ENCODE measurements around the gene DLG4.
"Not testable (repeated sequence)": the region's sequence is repeated elsewhere in the genome, so short reads cannot be mapped to it uniquely, and the experiment has no call there.

Gene DLG4

DNA sequence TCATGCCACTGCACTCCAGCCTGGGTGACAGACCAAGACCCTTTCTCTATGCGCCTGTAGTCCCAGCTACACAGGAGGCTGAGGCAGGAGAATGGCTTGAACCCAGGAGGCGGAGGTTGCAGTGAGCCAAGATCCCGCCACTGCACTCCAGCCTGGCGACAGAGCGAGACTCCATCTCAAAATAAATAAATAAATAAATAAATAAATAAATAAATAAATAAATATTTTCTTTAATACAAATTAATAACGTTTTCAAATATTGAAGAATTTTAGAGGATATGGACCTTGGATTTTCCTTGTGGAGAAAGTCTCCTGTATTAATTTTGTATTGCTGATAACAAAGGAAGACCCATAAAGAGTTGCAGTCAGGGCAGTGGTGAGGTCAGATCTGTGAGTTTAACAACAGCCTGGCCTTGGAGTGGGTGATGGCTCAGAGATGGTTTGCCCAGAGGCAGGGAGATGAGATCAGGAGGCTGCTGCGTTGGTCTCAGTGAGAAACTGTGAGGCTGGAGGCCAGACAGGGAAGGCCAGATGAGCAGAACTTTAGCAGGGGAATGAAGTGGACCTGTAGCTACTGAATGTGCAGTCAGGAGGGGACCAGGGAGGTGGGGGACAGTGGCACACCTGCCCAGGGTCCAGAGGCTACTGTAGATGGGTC lies 36.1 kb downstream of the DLG4 start:
- DNase-seq (ENCODE audit: low spot score): no peak

DNA sequence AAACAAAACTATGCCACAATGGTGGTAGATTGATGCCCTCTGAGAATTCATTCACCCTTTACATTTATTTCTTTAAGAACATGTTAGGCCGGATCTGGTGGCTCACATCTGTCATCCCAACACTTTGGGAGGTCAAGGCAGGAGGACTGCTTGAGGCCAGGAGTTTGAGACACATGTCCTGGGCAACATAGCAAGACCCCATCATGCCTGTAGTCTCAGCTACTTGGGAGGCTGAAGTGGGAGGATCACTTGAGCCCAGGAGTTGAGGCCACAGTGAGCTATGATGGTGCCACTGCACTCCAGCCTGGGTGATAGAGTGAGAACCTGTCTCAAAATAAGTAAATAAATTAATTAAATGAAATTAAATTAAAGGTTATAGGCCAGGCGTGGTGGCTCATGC lies 37.5 kb downstream of the DLG4 start:
- not testable (repeated sequence) for DNase-seq (ENCODE audit: low spot score)

DNA sequence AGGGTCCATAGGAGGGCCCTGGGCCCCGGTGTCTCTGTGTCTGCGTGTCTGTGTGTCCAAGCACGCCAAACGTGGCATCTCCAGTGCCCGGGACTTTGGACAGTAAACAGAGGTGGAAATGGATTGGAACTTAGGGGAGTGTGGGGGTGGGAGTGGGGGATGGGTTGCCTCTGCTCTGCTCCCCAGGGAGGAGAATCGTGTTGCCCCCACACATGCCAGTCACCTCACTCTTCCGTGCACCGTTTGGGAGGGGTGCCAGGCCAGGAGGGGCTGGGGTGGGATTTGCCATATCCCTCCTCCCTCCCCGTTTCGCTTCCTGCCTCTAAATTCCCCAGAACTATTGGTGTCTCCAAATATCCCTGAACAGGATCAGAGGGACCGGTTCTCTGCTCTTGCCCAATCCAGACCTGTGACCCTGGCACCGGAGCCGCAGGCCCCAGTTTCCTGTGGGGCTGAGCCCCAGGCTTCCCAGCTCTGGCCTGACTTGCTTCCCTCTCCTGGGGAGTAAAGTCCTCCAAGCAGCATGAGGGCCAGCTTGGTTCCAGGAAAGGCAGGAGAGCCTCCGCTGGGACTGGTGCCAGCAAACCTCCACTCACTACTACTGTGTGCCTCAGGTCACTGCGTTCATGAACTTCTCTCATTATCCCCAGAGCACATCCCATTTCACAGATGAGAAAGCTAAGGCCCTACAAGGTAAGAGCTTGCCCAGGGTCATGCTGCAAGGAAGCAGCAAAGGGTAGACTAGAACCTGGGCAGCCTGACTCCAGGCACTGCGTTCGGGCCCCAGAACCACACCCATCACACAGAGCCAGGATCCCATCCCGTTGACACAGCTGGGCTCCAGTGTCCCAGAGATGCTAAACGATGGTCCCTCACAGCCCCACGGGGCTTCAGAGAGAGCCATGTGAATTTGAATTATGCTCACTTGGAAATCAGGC lies 40.0 kb downstream of the DLG4 start, which contains the start of gene ASGR1:
TSS of gene ASGR1 (minus strand) at position 54 of the 938 bp plus-strand sequence. CDS start 807 bp downstream, outside the sequence.
- DNase-seq (ENCODE audit: low spot score): no peak

DNA sequence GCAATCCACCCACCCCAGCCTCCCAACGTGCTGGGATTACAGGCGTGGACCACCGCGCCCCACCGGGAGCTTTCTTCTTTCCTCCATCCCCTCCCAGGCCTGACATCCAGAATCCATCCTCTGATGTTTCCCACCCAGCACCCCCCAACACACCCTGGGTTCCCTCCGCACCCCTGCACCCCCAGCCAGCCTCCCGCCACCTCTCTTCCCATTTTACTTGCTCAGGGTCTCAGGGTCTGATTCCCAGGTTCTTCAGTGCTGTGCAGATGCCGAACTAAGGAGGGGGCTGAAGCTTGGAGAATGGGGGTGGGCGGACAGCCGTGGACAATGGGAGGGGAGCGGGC lies 40.7 kb downstream of the DLG4 start:
- DNase-seq (ENCODE audit: low spot score): no peak

DNA sequence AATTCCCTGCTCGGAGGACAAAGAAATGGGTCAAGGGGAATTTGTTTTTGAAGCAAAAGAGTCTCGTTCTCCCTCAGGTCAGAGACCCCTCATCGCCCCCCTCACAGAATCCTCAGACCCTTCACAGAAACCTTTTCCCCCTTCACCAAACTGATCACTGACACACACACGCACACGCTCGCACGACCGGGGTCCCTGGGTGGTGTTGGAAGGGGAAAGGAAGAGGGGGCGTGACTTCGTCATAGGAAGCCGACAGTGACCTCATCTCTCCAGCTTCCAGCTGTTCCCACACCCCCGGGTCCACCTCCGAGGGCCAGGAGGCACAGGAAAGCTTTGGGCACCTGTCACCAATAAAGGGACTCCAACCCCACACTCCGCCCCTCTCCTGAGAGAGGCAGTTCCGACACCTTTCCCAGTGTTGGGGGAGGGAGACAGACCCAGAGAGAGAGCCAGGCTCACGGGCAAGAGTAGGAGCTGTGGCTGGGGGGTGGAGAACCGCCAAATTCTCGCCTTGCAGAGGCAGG lies 41.6 kb downstream of the DLG4 start:
- DNase-seq (ENCODE audit: low spot score): no peak

DNA sequence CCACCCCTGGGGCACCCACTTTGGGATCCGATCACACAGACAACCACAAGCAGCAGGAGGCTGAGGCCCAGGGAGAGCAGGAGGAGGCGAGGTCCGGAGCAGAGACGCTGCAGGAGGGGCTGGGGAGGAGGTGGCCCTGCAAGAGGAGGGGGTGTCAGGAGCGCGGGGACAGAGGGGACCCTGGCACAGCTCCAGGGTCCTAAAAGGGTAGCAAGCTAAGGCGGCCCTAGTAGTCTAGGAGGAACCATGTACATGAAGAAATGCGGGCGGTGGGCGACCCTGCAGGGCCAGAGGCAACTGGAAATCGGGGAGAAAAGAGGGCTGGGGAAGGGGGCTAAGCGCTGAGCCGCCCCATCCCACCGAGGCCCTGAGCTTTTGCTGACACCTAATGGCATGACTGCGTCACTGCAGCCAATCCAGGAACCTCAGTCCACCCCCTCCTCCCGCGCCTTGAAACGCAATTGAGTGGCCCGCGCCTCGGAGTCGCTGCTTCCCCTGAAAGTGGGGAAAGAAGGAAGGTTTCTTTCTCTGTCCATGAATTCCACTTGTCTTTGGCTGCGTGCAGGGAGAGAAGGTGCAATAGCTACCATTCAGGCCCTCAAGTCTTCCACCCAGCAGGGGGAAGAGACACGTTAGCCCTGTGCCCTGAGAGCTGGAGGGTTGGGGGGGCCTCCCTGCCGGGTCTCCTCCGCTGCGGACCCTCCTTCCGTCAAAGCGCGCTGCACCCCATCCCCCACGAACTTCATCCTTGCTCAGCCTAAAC lies 42.3 kb downstream of the DLG4 start:
- peak; percentile 93 for DNase-seq (ENCODE audit: low spot score)

DNA sequence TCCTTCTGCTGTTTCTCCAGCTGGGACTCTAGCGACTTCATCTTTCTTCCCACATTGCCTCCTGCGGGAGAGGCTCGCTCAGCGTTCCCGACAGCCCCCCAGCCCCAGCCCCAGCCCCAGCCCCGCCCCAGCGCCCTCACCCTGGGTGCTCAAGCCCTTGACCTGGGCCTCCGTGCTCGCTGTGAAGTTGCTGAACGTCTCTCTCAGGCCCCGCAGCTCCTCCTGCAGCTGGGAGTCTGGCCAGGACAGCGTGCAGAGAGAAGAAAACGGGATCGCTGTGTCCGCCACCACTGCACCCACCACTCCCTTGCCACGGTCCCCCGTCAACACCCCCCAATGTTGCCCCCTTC lies 42.8 kb downstream of the DLG4 start:
- peak; percentile 52 for DNase-seq (ENCODE audit: low spot score)

DNA sequence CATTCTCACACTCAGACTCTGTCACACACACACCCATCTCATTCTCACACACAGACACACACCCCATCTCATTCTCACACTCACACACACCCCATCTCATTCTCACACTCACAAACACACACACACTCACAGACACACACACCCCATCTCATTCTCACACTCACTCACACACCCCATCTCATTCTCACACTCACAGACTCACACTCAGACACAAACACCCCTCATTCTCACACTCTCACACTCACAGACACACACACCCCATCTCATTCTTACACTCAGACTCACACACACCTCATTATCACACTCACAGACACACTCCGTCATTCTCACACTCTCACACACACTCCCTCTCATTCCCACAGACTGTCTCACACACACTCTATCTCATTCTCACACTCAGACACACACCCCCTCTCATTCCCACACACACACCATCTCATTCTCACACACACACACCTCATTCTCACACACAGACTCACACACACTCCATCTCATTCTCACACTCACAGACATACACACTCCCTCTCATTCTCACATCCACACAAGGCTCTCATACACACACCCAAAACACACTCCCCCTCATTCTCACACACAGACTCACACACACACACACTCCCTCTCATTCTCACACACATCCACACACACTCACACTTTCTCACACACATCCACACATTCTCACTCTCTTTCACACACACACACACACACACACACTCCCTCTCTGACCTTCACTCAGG lies 43.4 kb downstream of the DLG4 start:
- DNase-seq (ENCODE audit: low spot score): no peak

DNA sequence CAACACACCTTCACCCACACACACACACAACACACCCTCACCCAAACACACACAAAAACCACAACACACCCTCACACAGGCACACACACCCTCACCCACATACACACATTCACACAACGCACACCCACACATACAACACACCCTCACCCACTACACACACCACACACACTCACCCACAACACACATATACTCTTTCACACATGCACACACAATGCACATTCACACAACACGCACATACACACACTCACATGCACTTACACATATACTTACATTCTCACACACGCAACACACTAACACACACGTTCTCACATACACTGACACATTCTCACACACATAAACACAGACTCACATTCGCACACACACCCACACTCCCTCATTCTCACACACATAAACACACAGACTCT lies 44.3 kb downstream of the DLG4 start:
- DNase-seq (ENCODE audit: low spot score): no peak

DNA sequence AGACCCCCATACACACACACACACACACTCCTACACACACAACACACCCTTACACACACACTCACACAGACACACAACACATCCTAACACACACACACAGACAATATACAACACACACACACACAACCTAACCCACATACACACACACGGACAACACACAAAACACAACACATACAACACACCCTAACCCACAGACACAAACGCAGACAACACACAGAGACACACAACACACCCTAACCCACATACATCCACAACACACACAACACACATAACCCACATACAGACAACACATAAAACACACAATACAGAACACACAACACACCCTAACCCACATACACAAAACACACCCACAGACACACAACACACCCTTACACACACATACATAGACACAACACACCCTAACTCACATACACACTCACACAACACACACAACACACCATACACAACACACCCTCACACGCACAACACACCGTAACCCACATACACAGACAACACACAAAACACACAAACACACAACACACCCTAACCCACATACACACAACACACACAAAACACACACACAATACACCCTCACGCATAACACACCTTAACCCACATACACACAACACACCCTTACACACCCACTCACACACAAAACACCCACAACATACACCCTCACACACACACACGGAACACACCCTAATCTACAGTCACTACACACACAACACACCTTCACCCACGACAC lies 44.9 kb downstream of the DLG4 start:
- DNase-seq (ENCODE audit: low spot score): no peak

DNA sequence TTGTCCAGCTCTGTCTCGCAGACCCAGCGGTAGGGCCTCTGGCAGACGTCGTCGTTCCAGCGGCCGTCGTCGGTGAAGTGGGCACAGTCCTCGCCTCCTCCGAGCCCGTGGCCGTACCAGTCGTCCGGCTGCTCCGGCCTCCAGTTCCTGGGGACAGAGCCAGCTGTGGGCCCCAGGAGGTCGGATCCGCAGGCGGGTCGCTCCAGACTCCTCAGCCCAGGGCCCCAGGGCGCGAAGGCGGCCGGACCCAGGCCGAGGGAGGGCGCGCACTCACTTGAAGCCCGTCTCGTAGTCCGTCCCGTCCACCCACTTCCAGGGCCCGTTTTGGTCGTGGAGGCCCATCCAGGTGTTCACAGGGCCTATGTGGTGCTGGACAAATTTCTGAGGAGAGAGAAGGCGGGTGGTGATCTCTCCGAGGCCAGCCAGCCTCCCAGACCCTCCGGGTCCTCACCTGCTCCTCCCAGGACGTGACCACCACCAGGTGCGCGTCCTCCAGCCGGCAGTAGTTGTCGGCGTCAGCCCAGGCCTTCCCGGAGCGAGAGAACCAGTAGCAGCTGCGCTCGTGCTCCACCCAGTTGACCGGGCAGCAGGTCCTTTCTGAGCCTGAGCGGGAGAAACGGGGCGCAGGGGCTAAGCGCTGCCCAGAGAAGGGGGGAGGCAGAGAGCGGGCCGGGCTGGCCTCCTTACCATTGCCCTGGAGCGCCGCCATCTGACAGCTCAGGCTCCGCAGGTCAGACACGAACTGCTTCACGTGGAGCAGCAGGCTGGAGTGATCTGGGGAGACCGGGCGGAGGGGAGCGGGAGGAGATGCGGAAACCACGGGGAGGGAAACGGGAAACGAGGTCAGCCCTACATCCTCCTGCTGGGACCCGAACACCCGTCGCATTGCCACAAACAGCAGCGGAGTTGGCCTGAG lies 45.7 kb downstream of the DLG4 start:
- no peak for DNase-seq (ENCODE audit: low spot score)

DNA sequence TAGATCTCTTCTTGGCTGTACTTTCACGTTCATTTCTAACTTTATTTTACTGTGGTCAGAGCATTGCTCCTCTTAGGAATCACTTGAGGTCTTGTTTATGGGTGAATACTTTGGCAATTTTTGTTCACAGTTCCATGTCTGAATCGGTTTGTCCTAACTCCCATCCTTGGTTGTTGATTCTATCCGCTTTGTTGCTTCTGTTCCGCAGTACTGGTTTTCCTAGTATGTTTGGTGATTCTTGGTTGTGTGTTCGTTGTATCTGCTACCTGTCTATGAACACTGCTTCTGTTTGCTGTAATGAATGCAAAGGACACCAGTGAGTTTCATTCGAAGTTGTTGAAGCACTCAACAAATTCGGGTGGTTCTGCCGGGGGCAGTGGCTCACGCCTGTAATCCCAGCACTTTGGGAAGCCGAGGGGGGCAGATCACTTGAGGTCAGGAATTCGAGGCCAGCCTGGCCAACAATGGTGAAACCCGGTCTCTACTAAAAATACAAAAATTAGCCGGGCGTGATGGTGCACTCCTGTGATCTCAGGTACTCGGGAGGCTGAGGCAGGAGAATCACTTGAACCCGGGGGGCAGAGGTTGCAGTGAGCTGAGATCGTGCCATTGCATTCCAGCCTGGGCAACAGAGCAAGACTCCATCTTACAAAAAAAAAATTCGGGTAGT lies 47.0 kb downstream of the DLG4 start:
- DNase-seq (ENCODE audit: low spot score): not testable (repeated sequence)

DNA sequence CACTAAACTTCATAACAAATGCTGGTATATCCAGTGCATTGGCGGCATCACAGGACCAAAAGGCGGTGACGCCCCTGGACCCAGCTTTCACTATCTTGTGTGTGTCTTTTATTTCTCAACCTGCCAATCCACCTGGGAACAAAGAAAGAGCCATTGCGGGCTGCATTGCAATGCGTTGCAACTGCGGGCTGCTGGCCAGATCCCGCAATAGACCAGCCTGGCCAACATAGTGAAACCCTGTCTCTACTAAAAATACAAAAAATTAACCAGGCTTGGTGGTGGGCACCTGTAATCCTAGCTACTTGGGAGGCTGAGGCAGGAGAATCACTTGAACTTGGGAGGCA lies 50.1 kb downstream of the DLG4 start:
- DNase-seq (ENCODE audit: low spot score): not testable (repeated sequence)

DNA sequence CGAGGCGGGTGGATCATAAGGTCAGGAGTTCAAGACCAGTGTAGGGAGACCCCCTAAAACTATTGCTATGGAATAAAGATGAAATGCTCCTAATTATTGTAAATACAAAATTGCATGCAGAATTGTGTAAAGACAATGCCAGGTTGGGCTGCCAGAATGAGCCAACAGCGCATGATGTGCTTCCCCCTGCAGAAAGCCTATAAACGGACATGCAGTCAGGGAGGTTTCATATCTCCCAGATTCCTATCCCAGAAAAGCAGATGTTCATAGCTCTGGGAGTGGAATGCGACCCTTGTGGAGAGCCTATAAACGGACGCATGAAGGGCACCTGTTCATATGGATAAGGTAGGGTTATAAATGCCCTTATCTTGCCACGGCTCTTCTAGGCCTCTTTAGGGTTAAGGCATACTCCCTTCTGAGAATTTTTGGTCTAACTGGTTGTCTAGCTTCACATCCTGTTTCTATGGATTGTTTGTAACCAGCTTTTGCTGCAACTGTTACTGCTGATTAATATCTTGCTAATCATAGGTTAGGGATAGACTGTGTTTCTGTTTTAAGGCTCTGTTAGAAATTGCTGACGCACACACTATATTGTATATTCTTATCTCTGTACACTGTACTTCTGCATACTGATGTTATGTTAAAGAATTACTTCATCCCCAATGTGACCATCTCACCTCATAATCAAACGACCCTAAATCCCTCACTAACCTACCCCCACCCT lies 50.6 kb downstream of the DLG4 start:
- DNase-seq (ENCODE audit: low spot score): not testable (repeated sequence)

DNA sequence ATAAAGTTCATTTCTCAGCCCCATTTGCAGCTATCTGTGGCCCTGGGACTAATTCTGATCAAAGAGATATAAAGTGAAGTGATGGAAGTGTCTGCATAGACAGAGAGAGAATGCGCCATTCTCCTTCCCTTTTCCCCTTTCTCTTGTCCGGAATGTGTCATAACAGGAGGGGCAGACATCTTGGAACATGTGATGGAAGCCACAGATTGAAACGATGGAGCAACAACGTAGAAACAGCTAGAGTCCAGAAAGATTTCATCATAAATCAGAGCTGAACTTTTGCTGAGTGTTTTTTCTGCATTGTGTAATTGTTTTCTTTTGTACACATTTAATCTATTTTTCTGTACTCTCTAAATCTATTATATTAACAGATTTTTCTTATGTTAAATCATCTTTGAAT lies 51.8 kb downstream of the DLG4 start:
- DNase-seq (ENCODE audit: low spot score): peak; percentile 75

DNA sequence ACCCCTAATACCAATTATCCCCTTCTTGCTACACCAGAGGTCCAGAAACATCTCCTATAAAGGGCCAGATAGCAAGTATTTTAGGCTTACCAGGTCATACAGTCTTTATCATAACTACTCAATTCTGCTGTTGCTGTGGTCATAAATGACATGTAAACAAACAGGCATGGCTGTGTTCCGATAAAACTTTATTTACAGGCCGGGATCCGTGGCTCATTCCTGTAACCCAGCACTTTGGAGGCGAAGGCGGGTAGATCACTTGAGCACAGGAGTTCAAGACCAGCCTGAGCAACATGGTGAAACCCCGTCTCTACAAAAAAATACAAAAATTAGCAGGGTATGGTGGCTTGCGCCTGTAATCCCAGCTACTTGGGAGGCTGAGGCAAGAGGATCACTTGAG lies 52.8 kb downstream of the DLG4 start:
- DNase-seq (ENCODE audit: low spot score): no peak

DNA sequence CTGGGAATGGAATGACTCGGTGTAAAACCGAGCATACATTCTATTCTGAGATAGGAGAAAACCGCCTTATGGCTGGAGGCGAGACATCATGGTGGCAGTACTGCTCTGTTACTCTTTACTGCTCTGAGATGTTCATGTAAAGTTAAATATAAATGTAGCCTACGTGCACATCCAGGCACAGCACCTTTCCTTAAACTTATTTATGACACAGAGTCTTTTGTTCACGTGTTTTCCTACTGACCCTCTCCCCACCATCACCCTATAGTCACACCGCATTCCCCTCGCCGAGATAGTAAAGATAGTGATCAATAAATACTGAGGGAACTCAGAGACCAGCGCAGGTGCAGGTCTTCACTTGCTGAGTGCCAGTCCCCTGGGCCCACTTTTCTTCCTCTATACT lies 60.1 kb downstream of the DLG4 start:
- DNase-seq (ENCODE audit: low spot score): not testable (repeated sequence)

DNA sequence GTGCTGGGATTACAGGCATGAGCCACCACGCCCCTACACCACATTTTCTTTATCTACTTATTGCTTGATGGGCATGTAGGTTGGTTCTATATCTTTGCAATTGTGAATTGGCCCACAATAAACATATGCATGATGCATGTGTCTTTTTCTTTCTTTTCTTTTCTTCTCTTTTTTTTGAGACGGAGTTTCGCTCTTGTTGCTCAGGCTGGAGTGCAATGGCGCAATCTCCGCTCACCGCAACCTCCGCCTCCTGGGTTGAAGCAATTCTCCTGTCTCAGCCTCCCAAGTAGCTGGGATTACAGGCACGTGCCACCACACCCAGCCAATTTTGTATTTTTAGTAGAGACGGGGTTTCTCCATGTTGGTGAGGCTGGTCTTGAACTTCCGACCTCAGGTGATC lies 61.2 kb downstream of the DLG4 start:
- DNase-seq (ENCODE audit: low spot score): not testable (repeated sequence)
